SU-DHL-6 (cell line): ENCODE results near the gene CCDC88C.

ENCODE experiments used
- H2AFZ ChIP-seq: fragments of 200-600 bp; sonication (generic); 2 replicates; pipeline ENCODE4 v1.6.1; 2014; ENCODE audit warnings: low read depth, mild to moderate bottlenecking, moderate library complexity, mixed read lengths, antibody characterized with exemption, low read length; ENCODE audit not compliant: severe bottlenecking
- H3F3A ChIP-seq: fragments of 200-600 bp; shearing (Covaris generic); 2 replicates; pipeline ENCODE4 v1.6.0; 2016; ENCODE audit warnings: antibody characterized with exemption, mild to moderate bottlenecking; ENCODE audit not compliant: insufficient read depth
- H3K27ac ChIP-seq: fragments of 200-600 bp; sonication (generic); 2 replicates; pipeline ENCODE4 v1.5.1; 2016; ENCODE audit warnings: low read depth, mild to moderate bottlenecking, low read length, moderate library complexity, mixed read lengths
- H3K27me3 ChIP-seq: fragments of 200-600 bp; sonication (generic), shearing (Covaris generic); 2 replicates; pipeline ENCODE4 v1.6.0; 2014; ENCODE audit warnings: mild to moderate bottlenecking, low read length
- H3K36me3 ChIP-seq: fragments of 200-600 bp; sonication (generic); 2 replicates; pipeline ENCODE4 v1.6.1; 2014; ENCODE audit warnings: mild to moderate bottlenecking, low read length, mixed read lengths
- H3K4me2 ChIP-seq: fragments of 300-600, 200-600 bp; shearing (Covaris generic), sonication (generic); 2 replicates; pipeline ENCODE4 v1.6.0; 2014; ENCODE audit warnings: low read length, low read depth, mild to moderate bottlenecking; ENCODE audit not compliant: poor library complexity, severe bottlenecking
- H3K4me3 ChIP-seq: fragments of 200-600 bp; sonication (generic); 2 replicates; pipeline ENCODE4 v1.5.1; 2014; ENCODE audit warnings: antibody characterized with exemption, low read length, mild to moderate bottlenecking, mixed read lengths; ENCODE audit not compliant: insufficient read depth, poor library complexity, severe bottlenecking
- H3K79me2 ChIP-seq: fragments of 200-600 bp; sonication (generic); 2 replicates; pipeline ENCODE4 v1.6.1; 2014; ENCODE audit warnings: mild to moderate bottlenecking, low read length, moderate library complexity; ENCODE audit not compliant: insufficient read depth
- H3K9ac ChIP-seq: fragments of 200-600 bp; sonication (generic); 2 replicates; pipeline ENCODE4 v1.7.0; 2014; ENCODE audit warnings: mild to moderate bottlenecking, low read length
- H3K9me2 ChIP-seq: fragments of 200-600 bp; sonication (generic); replicated peaks from 2 replicates; pipeline ENCODE4 v1.6.1; 2014; ENCODE audit warnings: low read length; ENCODE audit not compliant: insufficient read depth
- H3K9me3 ChIP-seq: fragments of 200-600 bp; sonication (generic); 2 replicates; pipeline ENCODE4 v1.6.1; 2014; ENCODE audit warnings: low read length, mixed read lengths; ENCODE audit not compliant: insufficient read depth
- H4K20me1 ChIP-seq: fragments of 200-600 bp; sonication (generic); 2 replicates; pipeline ENCODE4 v1.6.1; 2014; ENCODE audit warnings: low read depth, mild to moderate bottlenecking, antibody characterized with exemption, low read length, moderate library complexity, mixed read lengths
- CTCF ChIP-seq: fragments of 200-600 bp; sonication (generic); IDR thresholded peaks from one replicate; pipeline ENCODE4 v1.5.1; 2017; ENCODE audit warnings: antibody characterized with exemption, mild to moderate bottlenecking, low read length, moderate library complexity; ENCODE audit not compliant: insufficient read depth, poor library complexity, severe bottlenecking
- EZH2phosphoT487 ChIP-seq: fragments of 200-600 bp; sonication (generic), shearing (Covaris generic); conservative IDR thresholded peaks from 2 replicates; pipeline ENCODE4 v1.6.1; 2018; ENCODE audit warnings: mild to moderate bottlenecking, antibody characterized with exemption, low read length, moderate library complexity, mixed read lengths

Gene CCDC88C

GRCh38 chr14:91252871-91253794, 164.5 kb downstream of the CCDC88C start:
- H3K9me2 ChIP-seq, result no peaks in the 10 kb centered on the region
- no peaks in the 10 kb centered on the region for H3K27me3 ChIP-seq
- peak overlapping the region; percentile 33 for H3K4me3 ChIP-seq
- no peaks in the 10 kb centered on the region; the same call in 1 of the 2 replicates for H3F3A ChIP-seq
- H3K27ac ChIP-seq, result no peak overlapping the region
- peak overlapping the region; percentile 44 for H3K9ac ChIP-seq
- H3K36me3 ChIP-seq, result no peaks in the 10 kb centered on the region
- TF ChIP-seq EZH2phosphoT487 (no peak), CTCF (no peak)
- peak overlapping the region; percentile 55 for H2AFZ ChIP-seq
- no peaks in the 10 kb centered on the region for H3K9me3 ChIP-seq
- no peaks in the 10 kb centered on the region for H4K20me1 ChIP-seq
- no peaks in the 10 kb centered on the region for H3K79me2 ChIP-seq
- H3K4me2 ChIP-seq, result peak overlapping the region; percentile 57

GRCh38 chr14:91250912-91251311, 166.7 kb downstream of the CCDC88C start:
- H3K27ac ChIP-seq, result peak overlapping the region; percentile 56; the same call in 1 of the 2 replicates
- no peak overlapping the region for H2AFZ ChIP-seq
- no peak overlapping the region for H3K4me2 ChIP-seq
- H3K79me2 ChIP-seq, result no peaks in the 10 kb centered on the region
- H3K36me3 ChIP-seq, result no peaks in the 10 kb centered on the region
- H3K4me3 ChIP-seq, result no peak overlapping the region
- H3K27me3 ChIP-seq, result no peaks in the 10 kb centered on the region
- H3K9ac ChIP-seq, result no peak overlapping the region
- H3K9me3 ChIP-seq, result no peaks in the 10 kb centered on the region
- no peaks in the 10 kb centered on the region for H4K20me1 ChIP-seq
- H3F3A ChIP-seq, result no peaks in the 10 kb centered on the region; the same call in 1 of the 2 replicates
- no peaks in the 10 kb centered on the region for H3K9me2 ChIP-seq
- TF ChIP-seq EZH2phosphoT487, result no peak
- TF ChIP-seq CTCF, result no peak

GRCh38 chr14:91249841-91250616, 167.6 kb downstream of the CCDC88C start:
- H3K9ac ChIP-seq, result peak overlapping the region; percentile 13; the same call in 1 of the 2 replicates
- H2AFZ ChIP-seq, result peak overlapping the region; percentile 50
- H3K36me3 ChIP-seq, result no peaks in the 10 kb centered on the region
- no peaks in the 10 kb centered on the region for H3K9me3 ChIP-seq
- H3K27me3 ChIP-seq, result no peaks in the 10 kb centered on the region
- H3F3A ChIP-seq, result no peaks in the 10 kb centered on the region; the same call in 1 of the 2 replicates
- H3K79me2 ChIP-seq, result no peaks in the 10 kb centered on the region
- H4K20me1 ChIP-seq, result no peaks in the 10 kb centered on the region
- H3K4me2 ChIP-seq, result peak overlapping the region; percentile 32
- H3K9me2 ChIP-seq, result no peaks in the 10 kb centered on the region
- peak overlapping the region; percentile 56 for H3K27ac ChIP-seq
- TF ChIP-seq EZH2phosphoT487, result no peak
- no peak for TF ChIP-seq CTCF
- H3K4me3 ChIP-seq, result no peak overlapping the region
